NT2/D1 (cell line): Measurements from ENCODE around the gene GALNT18.

Source experiments
- SUZ12 ChIP-seq: IDR thresholded peaks from 2 replicates; pipeline ENCODE4 v1.6.1; 2011; ENCODE audit not compliant: insufficient read length, insufficient read depth; ENCODE audit errors: extremely low read depth
- YY1 ChIP-seq: IDR thresholded peaks from 2 replicates; pipeline ENCODE4 v1.6.1; 2011; ENCODE audit not compliant: insufficient read length, insufficient read depth
- ZNF274 ChIP-seq: IDR thresholded peaks from 2 replicates; pipeline ENCODE4 v1.6.1; 2011; ENCODE audit warnings: mild to moderate bottlenecking, low read depth, low read length

- no peak for TF ChIP-seq ZNF274
- no peak for TF ChIP-seq YY1
- no peak for TF ChIP-seq SUZ12
Observed at GRCh38 chr11:11380340-11380739, 241.5 kb downstream of the GALNT18 start.
